ENCODE results near the gene GPR132. TPM values are rescaled to one million over a fixed set of nuclear protein-coding genes. Genes with fewer than 3 reads are reported as not detected.
A peak's percentile ranks its signal among the peaks of the same experiment; 100 is the strongest.

The GPR132 gene
- total RNA-seq, 3 donors from 2014 or later (not counting 1 experiment from before 2014, with no cell fraction given) = 18.2 to 30.3 (median 26.7) TPM

DNA sequence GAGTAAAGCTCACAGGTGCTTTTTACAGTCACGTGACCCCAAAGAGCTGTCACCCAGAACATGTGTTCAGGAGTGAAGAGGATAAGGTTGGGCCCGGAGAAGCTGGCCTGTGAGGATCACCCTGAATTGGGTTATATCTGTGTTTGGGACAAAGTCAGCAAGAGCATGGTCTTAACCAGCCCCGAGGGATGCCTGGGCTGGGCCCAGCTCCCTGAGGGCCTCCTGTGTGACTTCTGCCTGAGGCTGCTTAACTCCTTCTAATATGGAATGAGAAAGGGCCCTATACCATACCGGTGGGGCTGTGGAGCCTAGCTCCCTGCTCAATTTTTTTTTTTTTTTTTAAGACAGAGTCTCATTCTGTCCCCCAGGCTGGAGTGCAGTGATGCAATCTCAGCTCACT is 46.8 kb downstream of the GPR132 start:
- H3K9me3 ChIP-seq (ENCODE audit: control insufficient read depth, insufficient read depth, low read length) = no peaks in the 10 kb centered on the region
- Mint-ChIP-seq H3K4me1 (peaks cover 53 to 61% of the 10 kb centered on the region in 2 donors), H3K4me3 (no peak overlapping the region), H3K27ac (peak overlapping the region in 1 of 2 donors; percentile 92), H3K27me3 (ENCODE audit: low read depth in 2 of 2) (no peaks in the 10 kb centered on the region), H3K9me3 (no peaks in the 10 kb centered on the region), H3K36me3 (no peaks in the 10 kb centered on the region)
- no peak for ATAC-seq
- no peak overlapping the region for H3K4me3 ChIP-seq (ENCODE audit: low read length)
- WGBS (ENCODE audit: insufficient coverage) = 79% methylated on average over 3 of the region's 4 CpGs
- intact Hi-C loops (cut with micrococcal nuclease) = no loop called here
- H3K27me3 ChIP-seq (ENCODE audit: control insufficient read depth, insufficient read depth, low read length) = no peaks in the 10 kb centered on the region
- TF ChIP-seq CTCF (IDR thresholded peaks at IDR 0.05) = no peak
- no peaks in the 10 kb centered on the region for H3K36me3 ChIP-seq (ENCODE audit: control insufficient read depth, insufficient read depth, low read length)
- peaks cover 50% of the 10 kb centered on the region for H3K4me1 ChIP-seq (ENCODE audit: control insufficient read depth, insufficient read depth, low read length)
- DNase-seq = no peak
- no peak overlapping the region for H3K27ac ChIP-seq (ENCODE audit: low read length)

- Mint-ChIP-seq H3K27ac (peak overlapping the region; percentile 52 to 90), H3K9me3 (no peaks in the 10 kb centered on the region), H3K36me3 (no peaks in the 10 kb centered on the region), H3K4me1 (peaks cover 40 to 61% of the 10 kb centered on the region in 2 donors), H3K4me3 (peak overlapping the region; percentile 70), H3K27me3 (ENCODE audit: low read depth in 2 of 2) (no peaks in the 10 kb centered on the region)
- H3K27me3 ChIP-seq (ENCODE audit: control insufficient read depth, insufficient read depth, low read length) = no peaks in the 10 kb centered on the region
- peaks cover 8% of the 10 kb centered on the region for H3K36me3 ChIP-seq (ENCODE audit: control insufficient read depth, insufficient read depth, low read length)
- peak overlapping the region; percentile 72 for H3K27ac ChIP-seq (ENCODE audit: low read length)
- WGBS (ENCODE audit: insufficient coverage) = 67% methylated on average over 6 of the region's 6 CpGs
- ATAC-seq = no peak
- TF ChIP-seq CTCF (IDR thresholded peaks at IDR 0.05) = no peak
- H3K9me3 ChIP-seq (ENCODE audit: control insufficient read depth, insufficient read depth, low read length) = no peaks in the 10 kb centered on the region
- no peak for DNase-seq
- intact Hi-C loops (cut with micrococcal nuclease) = no loop called here
- H3K4me3 ChIP-seq (ENCODE audit: low read length) = no peak overlapping the region
- peaks cover 41% of the 10 kb centered on the region for H3K4me1 ChIP-seq (ENCODE audit: control insufficient read depth, insufficient read depth, low read length)
These were observed 49.3 kb downstream of the GPR132 start for GRCh38 chr14:105015905-105016304.

- Mint-ChIP-seq H3K4me3 (peak overlapping the region; percentile 74), H3K36me3 (no peaks in the 10 kb centered on the region), H3K27me3 (ENCODE audit: low read depth in 2 of 2) (no peaks in the 10 kb centered on the region), H3K4me1 (peaks cover 40 to 60% of the 10 kb centered on the region in 2 donors), H3K9me3 (no peaks in the 10 kb centered on the region), H3K27ac (peak overlapping the region; percentile 79 to 90)
- ATAC-seq (peak in 1 of 3 donors; percentile 50), DNase-seq (peak in 1 of 2 donors; percentile 43)
- Histone ChIP-seq H3K9me3 (ENCODE audit: control insufficient read depth, insufficient read depth, low read length) (no peaks in the 10 kb centered on the region), H3K4me3 (ENCODE audit: low read length) (no peak overlapping the region), H3K27me3 (ENCODE audit: control insufficient read depth, insufficient read depth, low read length) (no peaks in the 10 kb centered on the region), H3K4me1 (ENCODE audit: control insufficient read depth, insufficient read depth, low read length) (peaks cover 40% of the 10 kb centered on the region), H3K36me3 (ENCODE audit: control insufficient read depth, insufficient read depth, low read length) (peaks cover 14% of the 10 kb centered on the region), H3K27ac (ENCODE audit: low read length) (peak overlapping the region; percentile 72)
- TF ChIP-seq CTCF (IDR thresholded peaks at IDR 0.05) = no peak
- intact Hi-C loops (cut with micrococcal nuclease) = no loop called here
- WGBS (ENCODE audit: insufficient coverage) = 36% methylated on average over 9 of the region's 9 CpGs
These were observed 50.0 kb downstream of the GPR132 start for GRCh38 chr14:105015242-105015641.

DNA sequence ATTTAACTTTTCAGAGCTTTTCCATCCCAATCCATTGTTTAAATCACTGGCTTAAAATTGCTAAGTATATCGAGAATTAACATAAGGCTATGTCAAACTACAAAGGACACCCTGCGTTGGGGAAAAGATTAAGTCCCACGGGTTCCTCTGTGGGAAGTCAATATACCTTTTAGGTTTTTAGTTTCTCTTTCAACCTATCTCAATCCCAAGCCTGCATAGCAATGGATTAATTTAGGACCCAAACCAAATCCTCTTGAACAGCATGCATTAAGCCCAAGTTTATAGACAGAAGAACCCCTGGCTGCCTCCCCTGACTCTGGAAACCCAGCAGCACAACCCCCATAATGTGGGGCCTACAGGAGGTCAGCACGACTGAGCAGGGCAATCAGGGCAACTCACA is 50.6 kb downstream of the GPR132 start:
- H3K4me1 Mint-ChIP-seq = peaks cover 34 to 54% of the 10 kb centered on the region in 2 donors
- H3K4me3 Mint-ChIP-seq = no peak overlapping the region
- no peak for TF ChIP-seq CTCF (IDR thresholded peaks at IDR 0.05)
- H3K36me3 Mint-ChIP-seq = no peaks in the 10 kb centered on the region
- no peaks in the 10 kb centered on the region for H3K9me3 Mint-ChIP-seq
- H3K9me3 ChIP-seq (ENCODE audit: control insufficient read depth, insufficient read depth, low read length) = no peaks in the 10 kb centered on the region
- H3K4me1 ChIP-seq (ENCODE audit: control insufficient read depth, insufficient read depth, low read length) = peaks cover 34% of the 10 kb centered on the region
- H3K27me3 Mint-ChIP-seq (ENCODE audit: low read depth in 2 of 2) = no peaks in the 10 kb centered on the region
- peak overlapping the region; percentile 72 for H3K27ac ChIP-seq (ENCODE audit: low read length)
- ATAC-seq (no peak), DNase-seq (no peak)
- H3K4me3 ChIP-seq (ENCODE audit: low read length) = no peak overlapping the region
- H3K27me3 ChIP-seq (ENCODE audit: control insufficient read depth, insufficient read depth, low read length) = no peaks in the 10 kb centered on the region
- H3K36me3 ChIP-seq (ENCODE audit: control insufficient read depth, insufficient read depth, low read length) = peaks cover 15% of the 10 kb centered on the region
- intact Hi-C loops (cut with micrococcal nuclease) = no loop called here
- 75% methylated on average over 3 of the region's 4 CpGs for WGBS (ENCODE audit: insufficient coverage)
- H3K27ac Mint-ChIP-seq = peak overlapping the region; percentile 79 to 90
